Hepatocyte (in vitro differentiated cells): ENCODE measurements around the gene CASS4. TPM values are rescaled to one million over a fixed set of nuclear protein-coding genes. Genes with fewer than 3 reads are reported as not detected.
A peak's percentile ranks its signal among the peaks of the same experiment; 100 is the strongest.
"Not testable (repeated sequence)": the region's sequence is repeated elsewhere in the genome, so short reads cannot be mapped to it uniquely, and the experiment has no call there.

Experiments
- DNase-seq: peaks from one replicate; pipeline ENCODE4 v3.0.0-alpha.2; 2016; ENCODE audit warnings: low spot score
- H2AFZ ChIP-seq: fragments of 200-600 bp; sonication (generic); 2 replicates; pipeline ENCODE4 v1.6.0; 2016; ENCODE audit warnings: antibody characterized with exemption, mild to moderate bottlenecking
- H3K27ac ChIP-seq: fragments of 200-600 bp; sonication (generic); 2 replicates; pipeline ENCODE4 v1.5.1; 2016; ENCODE audit warnings: mild to moderate bottlenecking
- H3K27me3 ChIP-seq: fragments of 200-600 bp; sonication (generic); 2 replicates; pipeline ENCODE4 v1.6.1; 2016
- H3K36me3 ChIP-seq: fragments of 200-600 bp; sonication (generic); replicated peaks from 2 replicates; pipeline ENCODE4 v1.5.1; 2016; ENCODE audit warnings: low read depth; ENCODE audit not compliant: insufficient read depth
- H3K4me1 ChIP-seq: fragments of 200-600 bp; sonication (generic); 2 replicates; pipeline ENCODE4 v1.5.1; 2016; ENCODE audit warnings: mild to moderate bottlenecking, moderate library complexity; ENCODE audit not compliant: insufficient read depth
- H3K4me2 ChIP-seq: fragments of 200-600 bp; sonication (generic); 2 replicates; pipeline ENCODE4 v1.6.0; 2016
- H3K4me3 ChIP-seq: fragments of 200-600 bp; sonication (generic); 2 replicates; pipeline ENCODE4 v1.5.1; 2016; ENCODE audit warnings: mild to moderate bottlenecking
- H3K79me2 ChIP-seq: fragments of 200-600 bp; sonication (generic); 2 replicates; pipeline ENCODE4 v1.6.0; 2017; ENCODE audit warnings: mild to moderate bottlenecking
- H3K9me2 ChIP-seq: fragments of 200-600 bp; sonication (generic); replicated peaks from 2 replicates; pipeline ENCODE4 v1.6.0; 2017; ENCODE audit warnings: mild to moderate bottlenecking; ENCODE audit not compliant: insufficient read depth
- H3K9me3 ChIP-seq: fragments of 200-600 bp; sonication (generic); 2 replicates; pipeline ENCODE4 v1.5.1; 2016; ENCODE audit warnings: low read depth, mild to moderate bottlenecking
- H4K20me1 ChIP-seq: fragments of 200-600 bp; sonication (generic); 2 replicates; pipeline ENCODE4 v1.6.0; 2016; ENCODE audit warnings: mild to moderate bottlenecking; ENCODE audit not compliant: insufficient read depth, poor library complexity, severe bottlenecking
- CTCF ChIP-seq: fragments of 200-600 bp; sonication (generic); IDR thresholded peaks from 2 replicates; pipeline ENCODE4 v1.5.1; 2016; ENCODE audit warnings: antibody characterized with exemption, mild to moderate bottlenecking; ENCODE audit not compliant: poor library complexity
- EZH2 ChIP-seq: fragments of 200-600 bp; sonication (generic); IDR thresholded peaks from 2 replicates; pipeline ENCODE4 v1.6.1; 2016; ENCODE audit warnings: antibody characterized with exemption, mild to moderate bottlenecking, borderline replicate concordance
- EZH2phosphoT487 ChIP-seq: fragments of 200-600 bp; sonication (generic); IDR thresholded peaks from one replicate; pipeline ENCODE4 v1.6.1; 2018; ENCODE audit warnings: antibody characterized with exemption, mild to moderate bottlenecking, low read depth, moderate library complexity; ENCODE audit not compliant: unreplicated experiment, severe bottlenecking
- WGBS: methylation state at CpG from one replicate; pipeline ENCODE4 v1.1.6; 2016; ENCODE audit warnings: low lambda C conversion rate; ENCODE audit errors: missing lambda C conversion rate; 5-methylcytosine and 5-hydroxymethylcytosine counted together
- polyA plus RNA-seq: library from polyadenylated mRNA; unstranded; fragments of >200 nt; fragmentation: Nextera tagmentation; extraction: Ambion mirVana; gene quantifications from 2 replicates; pipeline ENCODE4 v1.2.1, GENCODE V29; 2016
- total RNA-seq: library from RNA; depleted of rRNA; stranded (reverse); fragments of >200 nt; gene quantifications from 2 replicates; pipeline ENCODE4 v1.2.3, GENCODE V29; 2014

Gene CASS4
- total and polyA plus RNA-seq, 2 experiments from 2014 or later = 0.13 TPM; not detected in 1

GRCh38 chr20:56406910-56407309, 5.2 kb upstream of the CASS4 start:
- H3K4me3 ChIP-seq = no peak overlapping the region
- H3K4me2 ChIP-seq = no peak overlapping the region
- H4K20me1 ChIP-seq = no peaks in the 10 kb centered on the region
- no peaks in the 10 kb centered on the region for H3K9me2 ChIP-seq
- H2AFZ ChIP-seq = no peak overlapping the region
- H3K27ac ChIP-seq = no peak overlapping the region
- WGBS = 95% methylated on average over 3 of the region's 3 CpGs
- H3K4me1 ChIP-seq = no peaks in the 10 kb centered on the region
- peaks cover 5% of the 10 kb centered on the region for H3K36me3 ChIP-seq
- peaks cover 14% of the 10 kb centered on the region for H3K79me2 ChIP-seq
- no peaks in the 10 kb centered on the region for H3K27me3 ChIP-seq
- DNase-seq = no peak
- TF ChIP-seq EZH2phosphoT487 = no peak
- TF ChIP-seq EZH2 = no peak
- TF ChIP-seq CTCF = no peak
- no peaks in the 10 kb centered on the region for H3K9me3 ChIP-seq

GRCh38 chr20:56409521-56409920, 2.5 kb upstream of the CASS4 start:
- H3K27ac ChIP-seq = peak overlapping the region; percentile 59

DNA sequence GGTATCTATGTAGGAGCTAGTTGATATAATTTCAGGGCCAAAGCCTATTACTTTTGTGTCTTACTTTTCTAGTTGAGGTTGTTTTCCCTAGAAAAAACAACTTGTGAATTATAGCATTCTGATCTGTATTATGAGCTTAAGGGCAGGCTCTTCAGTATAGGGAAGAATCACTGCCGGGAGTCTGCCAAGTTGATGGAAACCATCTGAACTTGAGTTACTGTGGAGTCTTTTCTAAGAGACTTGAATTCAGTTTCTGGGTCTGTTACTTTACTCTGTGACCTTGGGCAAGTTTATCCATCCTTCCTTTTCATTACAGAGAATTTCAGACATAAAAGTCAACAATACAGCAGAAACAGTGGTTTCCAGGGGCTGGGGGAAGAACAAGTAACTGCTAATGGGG, 2.1 kb upstream of the CASS4 start:
- TF ChIP-seq EZH2 = no peak
- no peak for TF ChIP-seq EZH2phosphoT487
- H3K36me3 ChIP-seq = no peaks in the 10 kb centered on the region
- H3K9me2 ChIP-seq = no peaks in the 10 kb centered on the region
- no peaks in the 10 kb centered on the region for H4K20me1 ChIP-seq
- WGBS = 79% methylated on average over 1 of the region's 1 CpG
- peaks cover 6% of the 10 kb centered on the region for H3K79me2 ChIP-seq
- no peak overlapping the region for H2AFZ ChIP-seq
- H3K27me3 ChIP-seq = no peaks in the 10 kb centered on the region
- no peaks in the 10 kb centered on the region for H3K4me1 ChIP-seq
- DNase-seq = no peak
- no peak overlapping the region for H3K4me3 ChIP-seq
- peak overlapping the region; percentile 59 for H3K27ac ChIP-seq
- no peak overlapping the region for H3K4me2 ChIP-seq
- H3K9me3 ChIP-seq = no peaks in the 10 kb centered on the region

More at GRCh38 chr20:56409521-56409920, 2.5 kb upstream of the CASS4 start:
- DNase-seq = no peak
- H3K36me3 ChIP-seq = no peaks in the 10 kb centered on the region
- H3K9me2 ChIP-seq = no peaks in the 10 kb centered on the region
- H3K4me1 ChIP-seq = no peaks in the 10 kb centered on the region
- WGBS = 93% methylated on average over 5 of the region's 5 CpGs
- no peak overlapping the region for H2AFZ ChIP-seq
- H3K4me2 ChIP-seq = no peak overlapping the region
- H3K4me3 ChIP-seq = no peak overlapping the region
- H3K27me3 ChIP-seq = no peaks in the 10 kb centered on the region
- no peaks in the 10 kb centered on the region for H4K20me1 ChIP-seq
- no peak for TF ChIP-seq CTCF
- TF ChIP-seq EZH2phosphoT487 = no peak
- TF ChIP-seq EZH2 = no peak
- H3K79me2 ChIP-seq = peaks cover 6% of the 10 kb centered on the region
- no peaks in the 10 kb centered on the region for H3K9me3 ChIP-seq

DNA sequence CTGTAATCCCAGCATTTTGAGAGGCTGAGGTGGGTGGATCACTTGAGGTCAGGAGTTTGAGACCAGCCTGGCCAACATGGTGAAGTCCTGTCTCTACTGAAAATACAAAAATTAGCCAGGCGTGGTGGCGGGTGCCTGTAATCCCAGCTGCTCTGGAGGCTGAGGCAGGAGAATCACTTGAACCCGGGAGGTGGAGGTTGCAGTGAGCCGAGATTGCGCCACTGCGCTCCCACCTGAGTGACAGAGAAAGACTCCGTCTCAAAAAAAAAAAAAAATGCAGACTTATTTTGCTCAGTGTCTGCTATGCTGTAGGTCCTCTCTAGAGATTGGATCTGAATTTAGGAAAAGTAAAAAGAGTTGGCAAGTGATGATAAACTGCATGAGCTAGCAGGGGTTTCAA, 773 bp upstream of the CASS4 start:
- H3K36me3 ChIP-seq, H4K20me1 ChIP-seq, H3K79me2 ChIP-seq, H3K4me1 ChIP-seq, H2AFZ ChIP-seq, H3K9me2 ChIP-seq, H3K9me3 ChIP-seq, DNase-seq, H3K27ac ChIP-seq, H3K4me2 ChIP-seq, H3K27me3 ChIP-seq, H3K4me3 ChIP-seq: not testable (repeated sequence)
- 94% methylated on average over 7 of the region's 7 CpGs for WGBS

- H3K9me2 ChIP-seq = no peaks in the 10 kb centered on the region
- H4K20me1 ChIP-seq = no peaks in the 10 kb centered on the region
- H3K9me3 ChIP-seq = no peaks in the 10 kb centered on the region
- TF ChIP-seq EZH2 = no peak
- TF ChIP-seq EZH2phosphoT487 = no peak
- TF ChIP-seq CTCF = no peak
- no peaks in the 10 kb centered on the region for H3K36me3 ChIP-seq
- H3K4me1 ChIP-seq = no peaks in the 10 kb centered on the region
- no peaks in the 10 kb centered on the region for H3K27me3 ChIP-seq
- DNase-seq = no peak
- peak overlapping the region; percentile 49 for H3K27ac ChIP-seq
- no peak overlapping the region for H3K4me3 ChIP-seq
- no peaks in the 10 kb centered on the region for H3K79me2 ChIP-seq
- H3K4me2 ChIP-seq = peak overlapping the region; percentile 54
- H2AFZ ChIP-seq = no peak overlapping the region
- WGBS = 97% methylated on average over 7 of the region's 7 CpGs
Measured at GRCh38 chr20:56412473-56412790, 372 bp downstream of the CASS4 start.
